SK-N-SH treated with all-trans-retinoic acid at 6 μM for 48 hours (cell line): ENCODE measurements around the gene APCS.

Experiments used
- ATAC-seq: fragments of 200-7000 bp; cut with Tn5 transposase; 3 replicates; pipeline ENCODE4 v1.9.1; 2020; ENCODE audit warnings: mild to moderate bottlenecking, moderate library complexity
- ARNTL ChIP-seq: fragments of 450-650 bp; formaldehyde crosslinking; IDR thresholded peaks from 2 replicates; pipeline ENCODE4 v1.5.0; 2020; ENCODE audit warnings: low read depth, mild to moderate bottlenecking, moderate library complexity, borderline replicate concordance
- BACH2 ChIP-seq: fragments of 250-450 bp; sonication (Bioruptor Pico); IDR thresholded peaks from 2 replicates; pipeline ENCODE4 v1.9.0; 2021; ENCODE audit warnings: mild to moderate bottlenecking, borderline replicate concordance
- CSDC2 ChIP-seq: fragments of 250-450 bp; sonication (Bioruptor Pico); IDR thresholded peaks from 2 replicates; pipeline ENCODE4 v1.5.0; 2020; ENCODE audit warnings: mild to moderate bottlenecking, moderate library complexity
- ESRRG ChIP-seq: fragments of 250-450 bp; sonication (Bioruptor Pico); IDR thresholded peaks from 2 replicates; pipeline ENCODE4 v1.6.1; 2021; ENCODE audit warnings: mild to moderate bottlenecking
- GLIS3 ChIP-seq: fragments of 250-450 bp; sonication (Bioruptor Pico); IDR thresholded peaks from 2 replicates; pipeline ENCODE4 v1.5.0; 2020; ENCODE audit warnings: mild to moderate bottlenecking, moderate library complexity
- ISL1 ChIP-seq: fragments of 250-450 bp; sonication (Bioruptor Pico); IDR thresholded peaks from 2 replicates; pipeline ENCODE4 v2.1.2; 2022; ENCODE audit warnings: mild to moderate bottlenecking, moderate library complexity
- OSR1 ChIP-seq: fragments of 250-450 bp; sonication (Bioruptor Pico); IDR thresholded peaks from 2 replicates; pipeline ENCODE4 v1.8.0; 2022; ENCODE audit warnings: moderate library complexity, mild to moderate bottlenecking, inconsistent platforms
- PPARA ChIP-seq: fragments of 250-450 bp; sonication (Bioruptor Pico); IDR thresholded peaks from 2 replicates; pipeline ENCODE4 v1.5.0; 2020; ENCODE audit warnings: mild to moderate bottlenecking, borderline replicate concordance
- RARB ChIP-seq: fragments of 250-450 bp; sonication (Bioruptor Pico); IDR thresholded peaks from 2 replicates; pipeline ENCODE4 v1.8.0; 2021; ENCODE audit warnings: mild to moderate bottlenecking, moderate library complexity
- SNAI2 ChIP-seq: fragments of 250-450 bp; sonication (Bioruptor Pico); IDR thresholded peaks from 2 replicates; pipeline ENCODE4 v1.5.0; 2020; ENCODE audit warnings: mild to moderate bottlenecking, moderate library complexity
- TOX ChIP-seq: fragments of 250-450 bp; sonication (Bioruptor Pico); IDR thresholded peaks from 2 replicates; pipeline ENCODE4 v1.8.0; 2021; ENCODE audit warnings: mild to moderate bottlenecking, moderate library complexity, borderline replicate concordance
- ZC3H10 ChIP-seq: fragments of 250-450 bp; sonication (Bioruptor Pico); IDR thresholded peaks from 2 replicates; pipeline ENCODE4 v1.5.1; 2021; ENCODE audit warnings: mild to moderate bottlenecking, moderate library complexity
- ZFP3 ChIP-seq: fragments of 250-450 bp; sonication (Bioruptor Pico); IDR thresholded peaks from 2 replicates; pipeline ENCODE4 v1.5.0; 2020; ENCODE audit warnings: mild to moderate bottlenecking, moderate library complexity
- ZFP30 ChIP-seq: fragments of 450-650 bp; formaldehyde crosslinking; IDR thresholded peaks from 2 replicates; pipeline ENCODE4 v1.5.0; 2022; ENCODE audit warnings: mild to moderate bottlenecking, moderate library complexity
- ZNF565 ChIP-seq: fragments of 450-650 bp; formaldehyde crosslinking; conservative IDR thresholded peaks from 2 replicates; pipeline ENCODE4 v1.5.0; 2020; ENCODE audit warnings: low read depth, mild to moderate bottlenecking, moderate library complexity
- ZNF70 ChIP-seq: fragments of 450-650 bp; formaldehyde crosslinking; IDR thresholded peaks from 2 replicates; pipeline ENCODE4 v1.5.0; 2020; ENCODE audit warnings: mild to moderate bottlenecking, moderate library complexity
- ZNF8 ChIP-seq: fragments of 450-650 bp; formaldehyde crosslinking; IDR thresholded peaks from 2 replicates; pipeline ENCODE4 v1.5.0; 2020; ENCODE audit warnings: mild to moderate bottlenecking, moderate library complexity
- TF ChIP-seq, protein P1 (sequence below): fragments of 250-450 bp; sonication (Bioruptor Pico); IDR thresholded peaks from 2 replicates; pipeline ENCODE4 v1.5.1; 2021; ENCODE audit warnings: mild to moderate bottlenecking, moderate library complexity
- TF ChIP-seq, protein P2 (sequence below): fragments of 250-450 bp; sonication (Bioruptor Pico); IDR thresholded peaks from 2 replicates; pipeline ENCODE4 v1.8.0; 2021; ENCODE audit warnings: low read depth, mild to moderate bottlenecking, moderate library complexity, borderline replicate concordance
- TF ChIP-seq, protein P3 (sequence below): fragments of 250-450 bp; sonication (Bioruptor Pico); IDR thresholded peaks from 2 replicates; pipeline ENCODE4 v1.5.1; 2020; ENCODE audit warnings: low read depth, mild to moderate bottlenecking, moderate library complexity
- TF ChIP-seq, protein P4 (sequence below): fragments of 250-450 bp; sonication (Bioruptor Pico); IDR thresholded peaks from 2 replicates; pipeline ENCODE4 v1.5.0; 2020; ENCODE audit warnings: mild to moderate bottlenecking, moderate library complexity
- TF ChIP-seq, protein P5 (sequence below): fragments of 250-450 bp; sonication (Bioruptor Pico); IDR thresholded peaks from 2 replicates; pipeline ENCODE4 v1.8.0; 2020; ENCODE audit warnings: mild to moderate bottlenecking, moderate library complexity, borderline replicate concordance

The APCS gene

DNA sequence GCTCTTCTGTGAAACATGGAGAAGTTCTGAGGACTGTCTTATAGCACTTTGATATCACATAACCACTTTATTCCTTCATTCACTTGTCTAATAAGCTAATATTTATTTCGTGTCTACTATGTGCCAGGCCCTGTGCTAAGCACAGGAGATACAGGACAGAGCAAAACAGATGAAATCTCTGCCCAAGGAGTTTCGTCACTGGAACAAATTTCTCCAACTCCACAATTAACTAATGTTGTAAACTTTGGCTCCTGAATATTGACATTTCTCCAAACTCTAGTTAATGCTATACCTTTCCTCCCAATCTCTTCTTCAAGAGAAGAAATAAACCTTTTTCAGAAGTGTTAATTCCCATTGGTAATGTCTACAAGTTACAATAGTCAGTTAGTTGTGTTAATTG is 27.0 kb upstream of the APCS start:
- ATAC-seq, result no peak
- TF ChIP-seq ZNF565 (no peak), CSDC2 (CRISPR knock-in tag) (no peak), TOX (CRISPR knock-in tag) (no peak), RARB (no peak), ZNF8 (CRISPR knock-in tag) (no peak), GLIS3 (CRISPR knock-in tag) (no peak), ISL1 (CRISPR knock-in tag) (no peak), ZNF70 (CRISPR knock-in tag) (no peak), ZC3H10 (CRISPR knock-in tag) (no peak), OSR1 (CRISPR knock-in tag) (no peak), PPARA (CRISPR knock-in tag) (no peak), ESRRG (CRISPR knock-in tag) (no peak), ZFP3 (CRISPR knock-in tag) (no peak), BACH2 (CRISPR knock-in tag) (no peak)
- TF ChIP-seq, protein P1, sequence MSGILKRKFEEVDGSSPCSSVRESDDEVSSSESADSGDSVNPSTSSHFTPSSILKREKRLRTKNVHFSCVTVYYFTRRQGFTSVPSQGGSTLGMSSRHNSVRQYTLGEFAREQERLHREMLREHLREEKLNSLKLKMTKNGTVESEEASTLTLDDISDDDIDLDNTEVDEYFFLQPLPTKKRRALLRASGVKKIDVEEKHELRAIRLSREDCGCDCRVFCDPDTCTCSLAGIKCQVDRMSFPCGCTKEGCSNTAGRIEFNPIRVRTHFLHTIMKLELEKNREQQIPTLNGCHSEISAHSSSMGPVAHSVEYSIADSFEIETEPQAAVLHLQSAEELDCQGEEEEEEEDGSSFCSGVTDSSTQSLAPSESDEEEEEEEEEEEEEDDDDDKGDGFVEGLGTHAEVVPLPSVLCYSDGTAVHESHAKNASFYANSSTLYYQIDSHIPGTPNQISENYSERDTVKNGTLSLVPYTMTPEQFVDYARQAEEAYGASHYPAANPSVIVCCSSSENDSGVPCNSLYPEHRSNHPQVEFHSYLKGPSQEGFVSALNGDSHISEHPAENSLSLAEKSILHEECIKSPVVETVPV (CRISPR knock-in tag), result no peak
- TF ChIP-seq, protein P2, sequence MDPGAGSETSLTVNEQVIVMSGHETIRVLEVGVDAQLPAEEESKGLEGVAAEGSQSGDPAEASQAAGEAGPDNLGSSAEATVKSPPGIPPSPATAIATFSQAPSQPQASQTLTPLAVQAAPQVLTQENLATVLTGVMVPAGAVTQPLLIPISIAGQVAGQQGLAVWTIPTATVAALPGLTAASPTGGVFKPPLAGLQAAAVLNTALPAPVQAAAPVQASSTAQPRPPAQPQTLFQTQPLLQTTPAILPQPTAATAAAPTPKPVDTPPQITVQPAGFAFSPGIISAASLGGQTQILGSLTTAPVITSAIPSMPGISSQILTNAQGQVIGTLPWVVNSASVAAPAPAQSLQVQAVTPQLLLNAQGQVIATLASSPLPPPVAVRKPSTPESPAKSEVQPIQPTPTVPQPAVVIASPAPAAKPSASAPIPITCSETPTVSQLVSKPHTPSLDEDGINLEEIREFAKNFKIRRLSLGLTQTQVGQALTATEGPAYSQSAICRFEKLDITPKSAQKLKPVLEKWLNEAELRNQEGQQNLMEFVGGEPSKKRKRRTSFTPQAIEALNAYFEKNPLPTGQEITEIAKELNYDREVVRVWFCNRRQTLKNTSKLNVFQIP (CRISPR knock-in tag), result no peak
- TF ChIP-seq, protein P3, sequence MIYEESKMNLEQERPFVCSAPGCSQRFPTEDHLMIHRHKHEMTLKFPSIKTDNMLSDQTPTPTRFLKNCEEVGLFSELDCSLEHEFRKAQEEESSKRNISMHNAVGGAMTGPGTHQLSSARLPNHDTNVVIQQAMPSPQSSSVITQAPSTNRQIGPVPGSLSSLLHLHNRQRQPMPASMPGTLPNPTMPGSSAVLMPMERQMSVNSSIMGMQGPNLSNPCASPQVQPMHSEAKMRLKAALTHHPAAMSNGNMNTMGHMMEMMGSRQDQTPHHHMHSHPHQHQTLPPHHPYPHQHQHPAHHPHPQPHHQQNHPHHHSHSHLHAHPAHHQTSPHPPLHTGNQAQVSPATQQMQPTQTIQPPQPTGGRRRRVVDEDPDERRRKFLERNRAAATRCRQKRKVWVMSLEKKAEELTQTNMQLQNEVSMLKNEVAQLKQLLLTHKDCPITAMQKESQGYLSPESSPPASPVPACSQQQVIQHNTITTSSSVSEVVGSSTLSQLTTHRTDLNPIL (CRISPR knock-in tag), result no peak
- TF ChIP-seq, protein P4, sequence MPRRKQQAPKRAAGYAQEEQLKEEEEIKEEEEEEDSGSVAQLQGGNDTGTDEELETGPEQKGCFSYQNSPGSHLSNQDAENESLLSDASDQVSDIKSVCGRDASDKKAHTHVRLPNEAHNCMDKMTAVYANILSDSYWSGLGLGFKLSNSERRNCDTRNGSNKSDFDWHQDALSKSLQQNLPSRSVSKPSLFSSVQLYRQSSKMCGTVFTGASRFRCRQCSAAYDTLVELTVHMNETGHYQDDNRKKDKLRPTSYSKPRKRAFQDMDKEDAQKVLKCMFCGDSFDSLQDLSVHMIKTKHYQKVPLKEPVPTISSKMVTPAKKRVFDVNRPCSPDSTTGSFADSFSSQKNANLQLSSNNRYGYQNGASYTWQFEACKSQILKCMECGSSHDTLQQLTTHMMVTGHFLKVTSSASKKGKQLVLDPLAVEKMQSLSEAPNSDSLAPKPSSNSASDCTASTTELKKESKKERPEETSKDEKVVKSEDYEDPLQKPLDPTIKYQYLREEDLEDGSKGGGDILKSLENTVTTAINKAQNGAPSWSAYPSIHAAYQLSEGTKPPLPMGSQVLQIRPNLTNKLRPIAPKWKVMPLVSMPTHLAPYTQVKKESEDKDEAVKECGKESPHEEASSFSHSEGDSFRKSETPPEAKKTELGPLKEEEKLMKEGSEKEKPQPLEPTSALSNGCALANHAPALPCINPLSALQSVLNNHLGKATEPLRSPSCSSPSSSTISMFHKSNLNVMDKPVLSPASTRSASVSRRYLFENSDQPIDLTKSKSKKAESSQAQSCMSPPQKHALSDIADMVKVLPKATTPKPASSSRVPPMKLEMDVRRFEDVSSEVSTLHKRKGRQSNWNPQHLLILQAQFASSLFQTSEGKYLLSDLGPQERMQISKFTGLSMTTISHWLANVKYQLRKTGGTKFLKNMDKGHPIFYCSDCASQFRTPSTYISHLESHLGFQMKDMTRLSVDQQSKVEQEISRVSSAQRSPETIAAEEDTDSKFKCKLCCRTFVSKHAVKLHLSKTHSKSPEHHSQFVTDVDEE (CRISPR knock-in tag), result no peak
- TF ChIP-seq, protein P5, sequence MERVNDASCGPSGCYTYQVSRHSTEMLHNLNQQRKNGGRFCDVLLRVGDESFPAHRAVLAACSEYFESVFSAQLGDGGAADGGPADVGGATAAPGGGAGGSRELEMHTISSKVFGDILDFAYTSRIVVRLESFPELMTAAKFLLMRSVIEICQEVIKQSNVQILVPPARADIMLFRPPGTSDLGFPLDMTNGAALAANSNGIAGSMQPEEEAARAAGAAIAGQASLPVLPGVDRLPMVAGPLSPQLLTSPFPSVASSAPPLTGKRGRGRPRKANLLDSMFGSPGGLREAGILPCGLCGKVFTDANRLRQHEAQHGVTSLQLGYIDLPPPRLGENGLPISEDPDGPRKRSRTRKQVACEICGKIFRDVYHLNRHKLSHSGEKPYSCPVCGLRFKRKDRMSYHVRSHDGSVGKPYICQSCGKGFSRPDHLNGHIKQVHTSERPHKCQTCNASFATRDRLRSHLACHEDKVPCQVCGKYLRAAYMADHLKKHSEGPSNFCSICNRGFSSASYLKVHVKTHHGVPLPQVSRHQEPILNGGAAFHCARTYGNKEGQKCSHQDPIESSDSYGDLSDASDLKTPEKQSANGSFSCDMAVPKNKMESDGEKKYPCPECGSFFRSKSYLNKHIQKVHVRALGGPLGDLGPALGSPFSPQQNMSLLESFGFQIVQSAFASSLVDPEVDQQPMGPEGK (CRISPR knock-in tag), result no peak

DNA sequence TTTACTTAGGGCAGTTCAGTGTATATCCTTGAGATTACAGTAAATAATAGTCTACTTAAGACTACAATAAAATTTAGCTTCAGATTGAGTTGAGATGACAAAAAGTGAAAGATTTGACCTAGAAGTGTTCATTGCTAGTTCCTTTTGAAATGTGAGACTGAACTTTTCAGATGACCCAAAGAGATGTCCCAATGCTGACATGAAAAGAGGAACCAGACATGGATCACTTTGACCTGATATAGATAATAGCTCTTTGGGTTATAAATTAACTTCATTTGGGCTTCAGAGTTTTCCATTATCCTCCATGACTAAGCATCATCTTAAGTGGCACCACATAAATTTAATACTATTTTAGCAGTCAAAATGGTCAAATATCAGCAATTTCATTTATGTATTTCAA is 26.1 kb upstream of the APCS start:
- ATAC-seq, result no peak
- TF ChIP-seq CSDC2 (CRISPR knock-in tag) (no peak), ZFP30 (CRISPR knock-in tag) (no peak), OSR1 (CRISPR knock-in tag) (no peak), ZNF565 (no peak), PPARA (CRISPR knock-in tag) (no peak)
- TF ChIP-seq, protein P1 (CRISPR knock-in tag), result no peak

DNA sequence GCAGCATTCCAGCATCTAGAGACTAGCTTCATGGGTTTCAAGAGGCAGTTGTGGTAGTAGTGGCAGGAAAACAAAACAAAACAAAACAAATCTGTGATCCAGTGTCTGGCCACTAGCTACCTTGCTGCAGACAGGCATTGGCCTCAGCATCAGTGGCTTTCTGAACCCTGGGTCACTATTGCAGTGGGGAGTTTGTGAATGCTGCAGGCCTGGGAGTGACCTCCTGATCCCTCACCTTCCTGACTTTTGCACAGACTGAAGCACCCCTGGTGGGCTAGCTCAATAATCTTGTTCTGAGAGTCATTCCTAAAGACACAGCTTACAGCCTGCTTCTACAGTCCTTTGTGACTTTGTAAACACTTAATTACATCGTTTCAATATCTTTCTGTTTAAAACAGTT is 24.9 kb upstream of the APCS start:
- TF ChIP-seq ZNF70 (CRISPR knock-in tag) (no peak), SNAI2 (CRISPR knock-in tag) (no peak), CSDC2 (CRISPR knock-in tag) (no peak), ZNF8 (CRISPR knock-in tag) (no peak), OSR1 (CRISPR knock-in tag) (no peak), ARNTL (CRISPR knock-in tag) (no peak), ISL1 (CRISPR knock-in tag) (no peak)
- TF ChIP-seq, protein P1 (CRISPR knock-in tag), result no peak
- no peak for ATAC-seq
